ENCODE data around the gene REN. TPM values are rescaled to one million over a fixed set of nuclear protein-coding genes. Genes with fewer than 3 reads are reported as not detected.

The REN gene
- total RNA-seq, 1 experiment from 2014 or later: not detected

DNA sequence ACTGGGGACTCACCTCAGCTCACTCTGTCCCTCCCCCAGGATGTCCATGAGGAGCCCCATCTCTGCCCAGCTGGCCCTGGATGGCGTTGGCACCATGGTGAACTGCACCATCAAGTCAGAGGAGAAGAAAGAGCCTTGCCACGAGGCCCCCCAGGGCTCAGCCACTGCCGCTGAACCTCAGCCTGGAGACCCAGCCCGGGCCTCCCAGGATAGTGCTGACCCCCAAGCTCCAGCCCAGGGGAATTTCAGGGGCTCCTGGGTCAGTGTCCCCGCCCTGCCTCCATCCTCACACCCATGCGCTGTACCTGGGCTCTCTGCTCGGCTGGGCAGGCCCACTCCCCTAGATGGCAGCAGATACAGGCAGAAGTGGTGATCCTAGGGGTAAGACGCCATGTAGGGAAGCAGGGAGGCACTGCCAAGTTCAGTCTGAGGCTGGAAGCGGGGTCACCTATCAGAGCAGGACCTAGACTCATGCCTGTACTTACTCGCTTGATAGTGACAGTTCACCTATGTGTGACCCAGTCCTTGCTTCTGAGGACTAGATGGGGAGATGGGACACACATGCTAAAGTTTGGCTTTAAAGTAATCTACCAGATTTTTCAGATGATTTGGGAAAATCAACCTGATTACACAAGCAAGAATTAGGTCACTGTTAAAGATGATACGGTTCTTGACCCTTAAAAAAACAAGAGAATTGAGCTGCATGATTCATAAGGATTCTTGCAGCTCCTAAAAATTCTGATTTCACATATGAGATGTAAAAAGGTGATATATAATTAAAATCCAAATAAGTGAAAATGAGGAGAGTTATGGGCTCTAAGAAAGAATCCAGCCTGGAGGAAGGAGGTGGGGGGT lies 53.0 kb downstream of the REN start:
- POLR2A ChIA-PET: interaction anchor here (0.6 kb wide), 1 partner anchor 1723 kb away, joined by 7 read pairs; no protein-coding TSS in a partner anchor
- peaks cover 9% of the 10 kb centered on the region for H3K36me3 Mint-ChIP-seq (ENCODE audit: insufficient read depth, unreplicated experiment)
- Histone ChIP-seq H3K4me3 (ENCODE audit: low read depth, low read length) (no peak overlapping the region), H3K27me3 (replicated peaks; ENCODE audit: control insufficient read depth, insufficient read depth, low read length) (no peaks in the 10 kb centered on the region), H3K4me1 (no peaks in the 10 kb centered on the region), H3K36me3 (ENCODE audit: control insufficient read depth, insufficient read depth, low read length) (peaks cover 4% of the 10 kb centered on the region; the same call in 1 of the 2 replicates), H3K9me3 (no peaks in the 10 kb centered on the region)
- peaks cover 5% of the 10 kb centered on the region for H3K4me1 Mint-ChIP-seq (ENCODE audit: low read depth, unreplicated experiment)
- H3K4me3 Mint-ChIP-seq (ENCODE audit: unreplicated experiment): no peak overlapping the region
- CTCF ChIA-PET: interaction anchor here (1.0 kb wide), 1 partner anchor 17 kb away, joined by 3 read pairs; no protein-coding TSS in a partner anchor
- no peak overlapping the region for H3K27ac Mint-ChIP-seq (ENCODE audit: unreplicated experiment)
- H3K9me3 Mint-ChIP-seq (ENCODE audit: unreplicated experiment): no peaks in the 10 kb centered on the region
- DNase-seq: no peak
- TF ChIP-seq, protein P1, sequence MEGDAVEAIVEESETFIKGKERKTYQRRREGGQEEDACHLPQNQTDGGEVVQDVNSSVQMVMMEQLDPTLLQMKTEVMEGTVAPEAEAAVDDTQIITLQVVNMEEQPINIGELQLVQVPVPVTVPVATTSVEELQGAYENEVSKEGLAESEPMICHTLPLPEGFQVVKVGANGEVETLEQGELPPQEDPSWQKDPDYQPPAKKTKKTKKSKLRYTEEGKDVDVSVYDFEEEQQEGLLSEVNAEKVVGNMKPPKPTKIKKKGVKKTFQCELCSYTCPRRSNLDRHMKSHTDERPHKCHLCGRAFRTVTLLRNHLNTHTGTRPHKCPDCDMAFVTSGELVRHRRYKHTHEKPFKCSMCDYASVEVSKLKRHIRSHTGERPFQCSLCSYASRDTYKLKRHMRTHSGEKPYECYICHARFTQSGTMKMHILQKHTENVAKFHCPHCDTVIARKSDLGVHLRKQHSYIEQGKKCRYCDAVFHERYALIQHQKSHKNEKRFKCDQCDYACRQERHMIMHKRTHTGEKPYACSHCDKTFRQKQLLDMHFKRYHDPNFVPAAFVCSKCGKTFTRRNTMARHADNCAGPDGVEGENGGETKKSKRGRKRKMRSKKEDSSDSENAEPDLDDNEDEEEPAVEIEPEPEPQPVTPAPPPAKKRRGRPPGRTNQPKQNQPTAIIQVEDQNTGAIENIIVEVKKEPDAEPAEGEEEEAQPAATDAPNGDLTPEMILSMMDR (IDR thresholded peaks at IDR 0.05; ENCODE audit: insufficient read depth in 1 of 2, low read depth in 1 of 2, low read length in 1 of 2, severe bottlenecking in 1 of 2, unreplicated experiment in 1 of 2): no peak
- intact Hi-C loops (cut with micrococcal nuclease; ENCODE audit: unreplicated experiment): no loop called here
- no TSS peak for BruUV-seq (replicated peaks)
- no peaks in the 10 kb centered on the region for H3K27me3 Mint-ChIP-seq (ENCODE audit: insufficient read depth, unreplicated experiment)

DNA sequence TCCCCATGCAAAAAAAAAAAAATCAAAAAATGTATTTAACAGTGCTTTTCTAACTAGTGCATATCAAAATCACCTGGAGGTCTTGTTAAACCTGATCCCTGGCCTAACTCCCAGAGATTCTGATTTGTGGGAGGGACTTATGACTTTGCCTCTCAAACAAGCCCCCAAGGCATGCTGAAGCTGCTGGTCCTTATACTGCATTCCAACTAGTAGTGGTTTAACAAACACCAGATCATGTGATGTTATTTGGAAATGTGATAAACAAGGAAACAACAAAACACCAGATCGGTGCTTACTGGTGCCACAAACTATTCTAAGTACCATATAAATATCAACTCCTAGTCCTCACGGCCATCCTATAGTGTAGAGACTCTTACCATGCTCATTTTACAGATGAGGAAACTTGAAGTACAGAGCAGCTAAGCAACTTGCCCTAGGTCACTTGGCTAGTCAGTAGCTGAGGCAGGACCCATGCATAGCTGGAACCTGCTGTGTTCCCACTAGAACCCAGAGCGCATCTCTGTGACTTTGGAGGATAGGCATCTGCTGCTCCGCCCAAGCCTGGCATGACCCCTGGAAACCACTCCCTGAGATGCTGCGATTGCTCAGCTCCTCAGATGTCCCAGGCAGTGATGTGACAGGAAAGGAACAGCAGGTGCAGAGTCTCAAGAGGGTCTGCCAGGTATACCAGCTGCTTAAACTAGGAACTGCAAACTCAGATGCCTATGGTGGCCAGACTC lies 55.1 kb downstream of the REN start:
- Mint-ChIP-seq H3K4me3 (ENCODE audit: unreplicated experiment) (no peak overlapping the region), H3K4me1 (ENCODE audit: low read depth, unreplicated experiment) (peaks cover 5% of the 10 kb centered on the region), H3K27ac (ENCODE audit: unreplicated experiment) (no peak overlapping the region), H3K27me3 (ENCODE audit: insufficient read depth, unreplicated experiment) (no peaks in the 10 kb centered on the region), H3K9me3 (ENCODE audit: unreplicated experiment) (no peaks in the 10 kb centered on the region), H3K36me3 (ENCODE audit: insufficient read depth, unreplicated experiment) (peaks cover 4% of the 10 kb centered on the region)
- H3K27me3 ChIP-seq (replicated peaks; ENCODE audit: control insufficient read depth, insufficient read depth, low read length): no peaks in the 10 kb centered on the region
- ChIA-PET POLR2A (no interaction called here), CTCF (interaction anchor here (0.6 kb wide), 1 partner anchor 219 kb away, joined by 3 read pairs; no protein-coding TSS in a partner anchor)
- 0 out of 2 replicates have a peak, but pooled peaks cover 1% of the 10 kb centered on the region for H3K36me3 ChIP-seq (ENCODE audit: control insufficient read depth, insufficient read depth, low read length)
- H3K4me1 ChIP-seq: no peaks in the 10 kb centered on the region
- BruUV-seq (replicated peaks): no TSS peak
- no peak overlapping the region for H3K4me3 ChIP-seq (ENCODE audit: low read depth, low read length)
- TF ChIP-seq, protein P1 (IDR thresholded peaks at IDR 0.05; ENCODE audit: insufficient read depth in 1 of 2, low read depth in 1 of 2, low read length in 1 of 2, severe bottlenecking in 1 of 2, unreplicated experiment in 1 of 2): no peak
- no peaks in the 10 kb centered on the region for H3K9me3 ChIP-seq
- no peak for DNase-seq
- intact Hi-C loops (cut with micrococcal nuclease; ENCODE audit: unreplicated experiment): no loop called here

- DNase-seq: no peak
- CTCF ChIA-PET: no interaction called here
- intact Hi-C loops (cut with micrococcal nuclease; ENCODE audit: unreplicated experiment): no loop called here
- BruUV-seq (replicated peaks): no TSS peak
- H3K9me3 Mint-ChIP-seq (ENCODE audit: unreplicated experiment): no peaks in the 10 kb centered on the region
- Histone ChIP-seq H3K36me3 (ENCODE audit: control insufficient read depth, insufficient read depth, low read length) (0 out of 2 replicates have a peak, but pooled peaks cover 1% of the 10 kb centered on the region), H3K9me3 (no peaks in the 10 kb centered on the region), H3K27me3 (replicated peaks; ENCODE audit: control insufficient read depth, insufficient read depth, low read length) (no peaks in the 10 kb centered on the region), H3K4me1 (peaks cover 15% of the 10 kb centered on the region), H3K4me3 (ENCODE audit: low read depth, low read length) (no peak overlapping the region)
- H3K27me3 Mint-ChIP-seq (ENCODE audit: insufficient read depth, unreplicated experiment): no peaks in the 10 kb centered on the region
- TF ChIP-seq, protein P1 (IDR thresholded peaks at IDR 0.05; ENCODE audit: insufficient read depth in 1 of 2, low read depth in 1 of 2, low read length in 1 of 2, severe bottlenecking in 1 of 2, unreplicated experiment in 1 of 2): no peak
- POLR2A ChIA-PET: no interaction called here
- H3K4me1 Mint-ChIP-seq (ENCODE audit: low read depth, unreplicated experiment): peaks cover 17% of the 10 kb centered on the region
- H3K27ac Mint-ChIP-seq (ENCODE audit: unreplicated experiment): no peak overlapping the region
- H3K4me3 Mint-ChIP-seq (ENCODE audit: unreplicated experiment): no peak overlapping the region
- peaks cover 7% of the 10 kb centered on the region for H3K36me3 Mint-ChIP-seq (ENCODE audit: insufficient read depth, unreplicated experiment)
Observed at GRCh38 chr1:204108312-204109141, 57.6 kb downstream of the REN start.

Measured in Caco-2 (cell line).